HEK293 (cell line): ENCODE measurements around the gene GAA.

ENCODE experiments used
- CTCF ChIA-PET: fragments of 350-600 bp; formaldehyde crosslinking; extraction: SDS; loops from one replicate; lab custom pipeline; 2021; ENCODE audit warnings: antibody characterized with exemption; lab: Yijun Ruan, JAX
- POLR2A ChIA-PET: fragments of 300-600 bp; formaldehyde crosslinking; extraction: SDS; loops from one replicate; lab custom pipeline; 2020; ENCODE audit warnings: antibody characterized with exemption, inconsistent platforms; lab: Yijun Ruan, JAX
- H3K27ac ChIP-seq: fragments of 200-500 bp; sonication (Bioruptor generic); 2 replicates; pipeline ENCODE4 v1.5.1; 2014; ENCODE audit warnings: low read depth, low read length, control low read depth, inconsistent platforms; ENCODE audit errors: extremely low read depth
- H3K36me3 ChIP-seq, 2 experiments: fragments of 200-500 bp in 1 of 2; sonication (Bioruptor generic) in 1 of 2; 1 replicate in 1 of 2; 2 replicates in 1 of 2; pipeline ENCODE4 v1.5.1; 2014 to 2017; ENCODE audit warnings: inconsistent platforms in 2 of 2, low read length in 2 of 2; ENCODE audit not compliant: control insufficient read depth in 2 of 2, insufficient read depth in 1 of 2
- H3K4me1 ChIP-seq: fragments of 200-500 bp; sonication (Bioruptor generic); 2 replicates; pipeline ENCODE4 v1.5.1; 2014; ENCODE audit warnings: mild to moderate bottlenecking, low read length, inconsistent platforms; ENCODE audit not compliant: control insufficient read depth, insufficient read depth
- H3K4me3 ChIP-seq: 2 replicates; pipeline ENCODE4 v1.5.1; 2011; ENCODE audit warnings: low read depth, mild to moderate bottlenecking, control low read depth, low read length, moderate library complexity
- H3K9me3 ChIP-seq: fragments of 200-500 bp; sonication (Bioruptor generic); 2 replicates; pipeline ENCODE4 v1.5.1; 2014; ENCODE audit warnings: low read depth, low read length, inconsistent platforms; ENCODE audit not compliant: control insufficient read depth, insufficient read depth
- GLIS2 ChIP-seq: fragments of 450-650 bp; formaldehyde crosslinking; IDR thresholded peaks from 2 replicates; pipeline ENCODE4 v1.5.1; 2016; ENCODE audit warnings: missing biosample characterization, missing genetic modification characterization
- KLF9 ChIP-seq: fragments of 450-650 bp; formaldehyde crosslinking; IDR thresholded peaks from 2 replicates; pipeline ENCODE4 v1.5.1; 2016; ENCODE audit warnings: missing biosample characterization, missing genetic modification characterization, low read depth
- SALL2 ChIP-seq: fragments of 450-650 bp; formaldehyde crosslinking; IDR thresholded peaks from 2 replicates; pipeline ENCODE4 v1.5.0; 2017; ENCODE audit warnings: missing biosample characterization, mild to moderate bottlenecking, missing genetic modification characterization, borderline replicate concordance
- ZBTB17 ChIP-seq: fragments of 450-650 bp; formaldehyde crosslinking; IDR thresholded peaks from 2 replicates; pipeline ENCODE4 v1.5.1; 2016; ENCODE audit warnings: missing biosample characterization, missing genetic modification characterization
- ZNF121 ChIP-seq: fragments of 450-650 bp; formaldehyde crosslinking; IDR thresholded peaks from 2 replicates; pipeline ENCODE4 v1.5.1; 2016; ENCODE audit warnings: missing biosample characterization, missing genetic modification characterization
- ZNF184 ChIP-seq: fragments of 450-650 bp; IDR thresholded peaks from 2 replicates; pipeline ENCODE4 v1.5.1; 2018; ENCODE audit warnings: missing biosample characterization, mild to moderate bottlenecking, missing genetic modification characterization
- ZNF560 ChIP-seq: fragments of 450-650 bp; formaldehyde crosslinking; IDR thresholded peaks from 2 replicates; pipeline ENCODE4 v1.5.1; 2017; ENCODE audit warnings: missing biosample characterization, missing genetic modification characterization, borderline replicate concordance
- ZNF621 ChIP-seq: fragments of 450-650 bp; formaldehyde crosslinking; IDR thresholded peaks from 2 replicates; pipeline ENCODE4 v1.5.1; 2017; ENCODE audit warnings: missing biosample characterization, missing genetic modification characterization
- ZNF624 ChIP-seq: fragments of 450-650 bp; formaldehyde crosslinking; IDR thresholded peaks from 2 replicates; pipeline ENCODE4 v1.5.1; 2017; ENCODE audit warnings: missing biosample characterization, missing genetic modification characterization
- ZNF707 ChIP-seq: fragments of 450-650 bp; formaldehyde crosslinking; IDR thresholded peaks from 2 replicates; pipeline ENCODE4 v1.5.1; 2016; ENCODE audit warnings: missing biosample characterization, missing genetic modification characterization
- TF ChIP-seq, protein P1 (sequence below): fragments of 450-650 bp; formaldehyde crosslinking; IDR thresholded peaks from 2 replicates; pipeline ENCODE4 v1.5.1; 2016; ENCODE audit warnings: missing biosample characterization, missing genetic modification characterization
- TF ChIP-seq, protein P2 (sequence below): fragments of 450-650 bp; formaldehyde crosslinking; IDR thresholded peaks from 2 replicates; pipeline ENCODE4 v1.5.1; 2017; ENCODE audit warnings: missing biosample characterization, missing genetic modification characterization
- TF ChIP-seq, protein P3 (sequence below): fragments of 450-650 bp; formaldehyde crosslinking; IDR thresholded peaks from 2 replicates; pipeline ENCODE4 v1.5.1; 2016; ENCODE audit warnings: missing biosample characterization, missing genetic modification characterization
- TF ChIP-seq, protein P4 (sequence below): fragments of 450-650 bp; formaldehyde crosslinking; IDR thresholded peaks from 2 replicates; pipeline ENCODE4 v1.5.1; 2016; ENCODE audit warnings: missing biosample characterization, missing genetic modification characterization

GAA gene

DNA sequence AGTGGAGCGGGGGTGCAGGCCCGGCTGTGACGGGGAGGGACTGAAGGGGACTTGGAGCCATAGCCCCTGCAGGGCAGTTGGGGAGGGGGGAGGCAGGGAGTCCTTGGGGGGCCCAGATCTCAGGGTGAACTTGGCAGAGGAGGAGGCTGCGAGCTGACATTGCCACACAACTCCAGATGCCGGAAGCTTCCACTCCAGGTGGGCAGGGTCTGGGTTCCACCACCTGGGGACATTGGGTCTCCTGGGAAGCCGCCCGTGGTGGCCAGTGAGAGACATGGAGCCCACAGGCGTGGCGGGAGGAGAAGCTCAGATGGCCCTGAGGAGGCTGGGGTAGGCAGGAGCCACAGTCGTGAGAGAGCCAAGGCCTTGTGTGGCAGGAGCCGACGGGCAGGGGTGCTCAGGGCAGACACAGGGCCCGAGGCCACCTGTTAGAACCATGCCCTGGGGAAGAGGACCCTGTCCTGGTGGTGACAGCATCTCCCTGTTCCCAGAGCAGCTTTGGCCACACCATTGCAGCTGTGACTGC, 18.2 kb upstream of the GAA start:
- ChIA-PET CTCF (interaction anchor here (0.6 to 4.8 kb wide), 28 partner anchors 10 to 808 kb away, joined by 3 to 51 read pairs (median 4); partner anchors contain the start of gene GAA), POLR2A (interaction anchor here (1.1 to 2.5 kb wide), 2 partner anchors 18 to 63 kb away, joined by 5 to 13 read pairs; partner anchors contain the start of gene GAA)
- Histone ChIP-seq H3K27ac (no peak overlapping the region), H3K9me3 (no peaks in the 10 kb centered on the region), H3K4me1 (no peaks in the 10 kb centered on the region), H3K36me3 (no peaks in the 10 kb centered on the region), H3K4me3 (no peak overlapping the region)
- TF ChIP-seq ZNF621 (tag by site-specific recombination): no peak
- TF ChIP-seq GLIS2: 0 out of 2 replicates have a peak, but pooled peaks have one; percentile 9
- TF ChIP-seq, protein P1, sequence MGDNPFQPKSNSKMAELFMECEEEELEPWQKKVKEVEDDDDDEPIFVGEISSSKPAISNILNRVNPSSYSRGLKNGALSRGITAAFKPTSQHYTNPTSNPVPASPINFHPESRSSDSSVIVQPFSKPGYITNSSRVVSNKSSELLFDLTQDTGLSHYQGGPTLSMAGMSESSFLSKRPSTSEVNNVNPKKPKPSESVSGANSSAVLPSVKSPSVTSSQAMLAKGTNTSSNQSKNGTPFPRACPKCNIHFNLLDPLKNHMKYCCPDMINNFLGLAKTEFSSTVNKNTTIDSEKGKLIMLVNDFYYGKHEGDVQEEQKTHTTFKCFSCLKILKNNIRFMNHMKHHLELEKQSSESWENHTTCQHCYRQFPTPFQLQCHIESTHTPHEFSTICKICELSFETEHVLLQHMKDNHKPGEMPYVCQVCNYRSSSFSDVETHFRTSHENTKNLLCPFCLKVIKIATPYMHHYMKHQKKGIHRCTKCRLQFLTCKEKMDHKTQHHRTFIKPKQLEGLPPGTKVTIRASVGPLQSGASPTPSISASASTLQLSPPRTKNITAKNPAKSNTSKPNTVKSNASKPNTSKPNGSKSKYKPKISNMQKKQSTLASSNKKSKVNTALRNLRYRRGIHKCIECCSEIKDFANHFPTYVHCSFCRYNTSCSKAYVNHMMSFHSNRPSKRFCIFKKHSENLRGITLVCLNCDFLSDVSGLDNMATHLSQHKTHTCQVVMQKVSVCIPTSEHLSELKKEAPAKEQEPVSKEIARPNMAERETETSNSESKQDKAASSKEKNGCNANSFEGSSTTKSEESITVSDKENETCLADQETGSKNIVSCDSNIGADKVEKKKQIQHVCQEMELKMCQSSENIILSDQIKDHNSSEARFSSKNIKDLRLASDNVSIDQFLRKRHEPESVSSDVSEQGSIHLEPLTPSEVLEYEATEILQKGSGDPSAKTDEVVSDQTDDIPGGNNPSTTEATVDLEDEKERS: no peak
- no peak for TF ChIP-seq ZNF121
- no peak for TF ChIP-seq ZNF707 (tag by site-specific recombination)
- TF ChIP-seq KLF9 (tag by site-specific recombination): no peak

DNA sequence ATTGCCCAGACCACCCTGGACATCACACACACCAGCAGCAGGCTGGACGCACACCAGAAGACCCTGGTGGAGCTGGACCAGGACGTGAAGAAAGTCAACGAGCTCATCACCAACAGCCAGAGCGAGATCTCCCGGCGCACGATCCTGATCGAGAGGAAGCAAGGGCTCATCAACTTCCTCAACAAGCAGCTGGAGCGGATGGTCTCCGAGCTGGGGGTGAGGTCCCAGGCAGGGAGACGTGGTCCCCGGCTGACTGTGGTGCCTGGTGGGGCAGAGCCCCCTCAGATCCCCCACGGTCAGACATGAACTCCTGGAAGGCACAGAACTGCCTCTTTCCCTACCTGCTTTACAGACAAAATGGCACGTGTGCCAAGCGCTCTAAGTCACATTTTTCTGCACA, 16.6 kb upstream of the GAA start:
- no peaks in the 10 kb centered on the region for H3K4me1 ChIP-seq
- CTCF ChIA-PET: interaction anchor here (1.1 to 4.8 kb wide), 2 partner anchors 16 to 277 kb away, joined by 4 to 27 read pairs; partner anchors contain the start of gene GAA
- H3K9me3 ChIP-seq: no peaks in the 10 kb centered on the region
- TF ChIP-seq, protein P2, sequence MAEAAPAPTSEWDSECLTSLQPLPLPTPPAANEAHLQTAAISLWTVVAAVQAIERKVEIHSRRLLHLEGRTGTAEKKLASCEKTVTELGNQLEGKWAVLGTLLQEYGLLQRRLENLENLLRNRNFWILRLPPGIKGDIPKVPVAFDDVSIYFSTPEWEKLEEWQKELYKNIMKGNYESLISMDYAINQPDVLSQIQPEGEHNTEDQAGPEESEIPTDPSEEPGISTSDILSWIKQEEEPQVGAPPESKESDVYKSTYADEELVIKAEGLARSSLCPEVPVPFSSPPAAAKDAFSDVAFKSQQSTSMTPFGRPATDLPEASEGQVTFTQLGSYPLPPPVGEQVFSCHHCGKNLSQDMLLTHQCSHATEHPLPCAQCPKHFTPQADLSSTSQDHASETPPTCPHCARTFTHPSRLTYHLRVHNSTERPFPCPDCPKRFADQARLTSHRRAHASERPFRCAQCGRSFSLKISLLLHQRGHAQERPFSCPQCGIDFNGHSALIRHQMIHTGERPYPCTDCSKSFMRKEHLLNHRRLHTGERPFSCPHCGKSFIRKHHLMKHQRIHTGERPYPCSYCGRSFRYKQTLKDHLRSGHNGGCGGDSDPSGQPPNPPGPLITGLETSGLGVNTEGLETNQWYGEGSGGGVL (tag by site-specific recombination): no peak
- TF ChIP-seq SALL2 (tag by site-specific recombination) (no peak), ZNF560 (tag by site-specific recombination) (no peak), ZNF184 (no peak), ZBTB17 (no peak), ZNF624 (tag by site-specific recombination) (no peak)
- TF ChIP-seq, protein P3, sequence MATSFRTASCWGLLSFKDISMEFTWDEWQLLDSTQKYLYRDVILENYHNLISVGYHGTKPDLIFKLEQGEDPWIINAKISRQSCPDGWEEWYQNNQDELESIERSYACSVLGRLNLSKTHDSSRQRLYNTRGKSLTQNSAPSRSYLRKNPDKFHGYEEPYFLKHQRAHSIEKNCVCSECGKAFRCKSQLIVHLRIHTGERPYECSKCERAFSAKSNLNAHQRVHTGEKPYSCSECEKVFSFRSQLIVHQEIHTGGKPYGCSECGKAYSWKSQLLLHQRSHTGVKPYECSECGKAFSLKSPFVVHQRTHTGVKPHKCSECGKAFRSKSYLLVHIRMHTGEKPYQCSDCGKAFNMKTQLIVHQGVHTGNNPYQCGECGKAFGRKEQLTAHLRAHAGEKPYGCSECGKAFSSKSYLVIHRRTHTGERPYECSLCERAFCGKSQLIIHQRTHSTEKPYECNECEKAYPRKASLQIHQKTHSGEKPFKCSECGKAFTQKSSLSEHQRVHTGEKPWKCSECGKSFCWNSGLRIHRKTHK (tag by site-specific recombination): no peak
- TF ChIP-seq, protein P4, sequence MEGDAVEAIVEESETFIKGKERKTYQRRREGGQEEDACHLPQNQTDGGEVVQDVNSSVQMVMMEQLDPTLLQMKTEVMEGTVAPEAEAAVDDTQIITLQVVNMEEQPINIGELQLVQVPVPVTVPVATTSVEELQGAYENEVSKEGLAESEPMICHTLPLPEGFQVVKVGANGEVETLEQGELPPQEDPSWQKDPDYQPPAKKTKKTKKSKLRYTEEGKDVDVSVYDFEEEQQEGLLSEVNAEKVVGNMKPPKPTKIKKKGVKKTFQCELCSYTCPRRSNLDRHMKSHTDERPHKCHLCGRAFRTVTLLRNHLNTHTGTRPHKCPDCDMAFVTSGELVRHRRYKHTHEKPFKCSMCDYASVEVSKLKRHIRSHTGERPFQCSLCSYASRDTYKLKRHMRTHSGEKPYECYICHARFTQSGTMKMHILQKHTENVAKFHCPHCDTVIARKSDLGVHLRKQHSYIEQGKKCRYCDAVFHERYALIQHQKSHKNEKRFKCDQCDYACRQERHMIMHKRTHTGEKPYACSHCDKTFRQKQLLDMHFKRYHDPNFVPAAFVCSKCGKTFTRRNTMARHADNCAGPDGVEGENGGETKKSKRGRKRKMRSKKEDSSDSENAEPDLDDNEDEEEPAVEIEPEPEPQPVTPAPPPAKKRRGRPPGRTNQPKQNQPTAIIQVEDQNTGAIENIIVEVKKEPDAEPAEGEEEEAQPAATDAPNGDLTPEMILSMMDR (tag by site-specific recombination): no peak
- POLR2A ChIA-PET: no interaction called here
- H3K4me3 ChIP-seq: no peak overlapping the region
- H3K36me3 ChIP-seq: no peaks in the 10 kb centered on the region
- no peak overlapping the region for H3K27ac ChIP-seq
